Measurements from ENCODE around the gene AKR1C2.
"Not testable (repeated sequence)": the region's sequence is repeated elsewhere in the genome, so short reads cannot be mapped to it uniquely, and the experiment has no call there.

AKR1C2 gene

GRCh38 chr10:5014200-5014910 lies 10.7 kb upstream of the AKR1C2 start:
- H3K27me3 ChIP-seq (replicated peaks in 2 of 5; ENCODE audit: control insufficient read depth in 4 of 5, insufficient read depth in 5 of 5, low read length in 4 of 5); H3K27ac ChIP-seq (ENCODE audit: insufficient read depth in 1 of 2, low read depth in 1 of 2, low read length in 2 of 2, poor library complexity in 1 of 2, severe bottlenecking in 2 of 2); H3K4me3 ChIP-seq (ENCODE audit: control insufficient read depth in 1 of 7, extremely low read depth in 1 of 7, insufficient read depth in 4 of 7, low read depth in 2 of 7, low read length in 6 of 7); DNase-seq; POLR2A ChIA-PET; H3K36me3 ChIP-seq (ENCODE audit: control insufficient read depth in 4 of 4, insufficient read depth in 4 of 4, low read length in 3 of 4); H3K9me3 ChIP-seq (ENCODE audit: control extremely low read depth in 1 of 5, control insufficient read depth in 4 of 5, insufficient read depth in 2 of 5, low read depth in 1 of 5, low read length in 4 of 5): not testable (repeated sequence)
- CTCF ChIA-PET, result interaction anchor here (0.8 to 1.1 kb wide), 4 partner anchors 9 to 372 kb away, joined by 3 to 4 read pairs (median 3); no protein-coding TSS in a partner anchor
- peaks cover 0 to 11% (median under 1%) of the 10 kb centered on the region in 4 experiments for H3K4me1 ChIP-seq (ENCODE audit: control extremely low read depth in 1 of 4, control insufficient read depth in 4 of 4, insufficient read depth in 4 of 4, low read length in 3 of 4)
- WGBS (ENCODE audit: insufficient coverage), result 100% methylated on average over 1 of the region's 4 CpGs

- Histone ChIP-seq H3K9me3 (ENCODE audit: control extremely low read depth in 1 of 5, control insufficient read depth in 4 of 5, insufficient read depth in 2 of 5, low read depth in 1 of 5, low read length in 4 of 5) (no peaks in the 10 kb centered on the region), H3K36me3 (ENCODE audit: control insufficient read depth in 4 of 4, insufficient read depth in 4 of 4, low read length in 3 of 4) (no peaks in the 10 kb centered on the region), H3K4me1 (ENCODE audit: control extremely low read depth in 1 of 4, control insufficient read depth in 4 of 4, insufficient read depth in 4 of 4, low read length in 3 of 4) (peaks cover 0 to 4% (median 0%) of the 10 kb centered on the region in 4 experiments), H3K4me3 (ENCODE audit: control insufficient read depth in 1 of 7, extremely low read depth in 1 of 7, insufficient read depth in 4 of 7, low read depth in 2 of 7, low read length in 6 of 7) (no peak overlapping the region), H3K27me3 (replicated peaks in 2 of 5; ENCODE audit: control insufficient read depth in 4 of 5, insufficient read depth in 5 of 5, low read length in 4 of 5) (no peaks in the 10 kb centered on the region), H3K27ac (ENCODE audit: insufficient read depth in 1 of 2, low read depth in 1 of 2, low read length in 2 of 2, poor library complexity in 1 of 2, severe bottlenecking in 2 of 2) (no peak overlapping the region)
- ChIA-PET CTCF (no interaction called here), POLR2A (no interaction called here)
- no peak for DNase-seq
- no CpG with 5 or more reads among the region's 1 CpG for WGBS (ENCODE audit: insufficient coverage)
Measured at GRCh38 chr10:5013385-5013784, 9.7 kb upstream of the AKR1C2 start.

GRCh38 chr10:5012595-5012994 lies 8.9 kb upstream of the AKR1C2 start:
- WGBS (ENCODE audit: insufficient coverage), result 80% methylated on average over 2 of the region's 2 CpGs
- POLR2A ChIA-PET, result no interaction called here
- no peak overlapping the region for H3K4me3 ChIP-seq (ENCODE audit: control insufficient read depth in 1 of 7, extremely low read depth in 1 of 7, insufficient read depth in 4 of 7, low read depth in 2 of 7, low read length in 6 of 7)
- H3K4me1 ChIP-seq (ENCODE audit: control extremely low read depth in 1 of 4, control insufficient read depth in 4 of 4, insufficient read depth in 4 of 4, low read length in 3 of 4), result no peaks in the 10 kb centered on the region
- H3K27me3 ChIP-seq (replicated peaks in 2 of 5; ENCODE audit: control insufficient read depth in 4 of 5, insufficient read depth in 5 of 5, low read length in 4 of 5), result no peaks in the 10 kb centered on the region
- no peaks in the 10 kb centered on the region for H3K36me3 ChIP-seq (ENCODE audit: control insufficient read depth in 4 of 4, insufficient read depth in 4 of 4, low read length in 3 of 4)
- no peaks in the 10 kb centered on the region for H3K9me3 ChIP-seq (ENCODE audit: control extremely low read depth in 1 of 5, control insufficient read depth in 4 of 5, insufficient read depth in 2 of 5, low read depth in 1 of 5, low read length in 4 of 5)
- CTCF ChIA-PET, result no interaction called here
- no peak overlapping the region for H3K27ac ChIP-seq (ENCODE audit: insufficient read depth in 1 of 2, low read depth in 1 of 2, low read length in 2 of 2, poor library complexity in 1 of 2, severe bottlenecking in 2 of 2)
- DNase-seq, result no peak

GRCh38 chr10:5011392-5011791 lies 7.7 kb upstream of the AKR1C2 start:
- WGBS (ENCODE audit: insufficient coverage), result 93% methylated on average over 1 of the region's 2 CpGs
- H3K36me3 ChIP-seq (ENCODE audit: control insufficient read depth in 4 of 4, insufficient read depth in 4 of 4, low read length in 3 of 4); CTCF ChIA-PET; H3K9me3 ChIP-seq (ENCODE audit: control extremely low read depth in 1 of 5, control insufficient read depth in 4 of 5, insufficient read depth in 2 of 5, low read depth in 1 of 5, low read length in 4 of 5); H3K4me1 ChIP-seq (ENCODE audit: control extremely low read depth in 1 of 4, control insufficient read depth in 4 of 4, insufficient read depth in 4 of 4, low read length in 3 of 4); DNase-seq; POLR2A ChIA-PET; H3K27me3 ChIP-seq (replicated peaks in 2 of 5; ENCODE audit: control insufficient read depth in 4 of 5, insufficient read depth in 5 of 5, low read length in 4 of 5); H3K27ac ChIP-seq (ENCODE audit: insufficient read depth in 1 of 2, low read depth in 1 of 2, low read length in 2 of 2, poor library complexity in 1 of 2, severe bottlenecking in 2 of 2); H3K4me3 ChIP-seq (ENCODE audit: control insufficient read depth in 1 of 7, extremely low read depth in 1 of 7, insufficient read depth in 4 of 7, low read depth in 2 of 7, low read length in 6 of 7): not testable (repeated sequence)

GRCh38 chr10:5010043-5010442 lies 6.4 kb upstream of the AKR1C2 start:
- H3K4me3 ChIP-seq (ENCODE audit: control insufficient read depth in 1 of 7, extremely low read depth in 1 of 7, insufficient read depth in 4 of 7, low read depth in 2 of 7, low read length in 6 of 7); H3K36me3 ChIP-seq (ENCODE audit: control insufficient read depth in 4 of 4, insufficient read depth in 4 of 4, low read length in 3 of 4); H3K9me3 ChIP-seq (ENCODE audit: control extremely low read depth in 1 of 5, control insufficient read depth in 4 of 5, insufficient read depth in 2 of 5, low read depth in 1 of 5, low read length in 4 of 5); CTCF ChIA-PET; H3K27me3 ChIP-seq (replicated peaks in 2 of 5; ENCODE audit: control insufficient read depth in 4 of 5, insufficient read depth in 5 of 5, low read length in 4 of 5); H3K4me1 ChIP-seq (ENCODE audit: control extremely low read depth in 1 of 4, control insufficient read depth in 4 of 4, insufficient read depth in 4 of 4, low read length in 3 of 4); POLR2A ChIA-PET; H3K27ac ChIP-seq (ENCODE audit: insufficient read depth in 1 of 2, low read depth in 1 of 2, low read length in 2 of 2, poor library complexity in 1 of 2, severe bottlenecking in 2 of 2); DNase-seq: not testable (repeated sequence)
- WGBS (ENCODE audit: insufficient coverage), result no CpG with 5 or more reads among the region's 7 CpGs

- WGBS (ENCODE audit: insufficient coverage), result no CpG with 5 or more reads among the region's 4 CpGs
- H3K36me3 ChIP-seq (ENCODE audit: control insufficient read depth in 4 of 4, insufficient read depth in 4 of 4, low read length in 3 of 4); H3K4me3 ChIP-seq (ENCODE audit: control insufficient read depth in 1 of 7, extremely low read depth in 1 of 7, insufficient read depth in 4 of 7, low read depth in 2 of 7, low read length in 6 of 7); H3K27me3 ChIP-seq (replicated peaks in 2 of 5; ENCODE audit: control insufficient read depth in 4 of 5, insufficient read depth in 5 of 5, low read length in 4 of 5); H3K9me3 ChIP-seq (ENCODE audit: control extremely low read depth in 1 of 5, control insufficient read depth in 4 of 5, insufficient read depth in 2 of 5, low read depth in 1 of 5, low read length in 4 of 5); CTCF ChIA-PET; H3K4me1 ChIP-seq (ENCODE audit: control extremely low read depth in 1 of 4, control insufficient read depth in 4 of 4, insufficient read depth in 4 of 4, low read length in 3 of 4); H3K27ac ChIP-seq (ENCODE audit: insufficient read depth in 1 of 2, low read depth in 1 of 2, low read length in 2 of 2, poor library complexity in 1 of 2, severe bottlenecking in 2 of 2); POLR2A ChIA-PET: not testable (repeated sequence)
- peak in 1 of 3 donors; percentile 25 for DNase-seq
Measured at GRCh38 chr10:5008857-5009548, 5.3 kb upstream of the AKR1C2 start.

GRCh38 chr10:5004501-5004900 lies 844 bp upstream of the AKR1C2 start:
- DNase-seq; H3K9me3 ChIP-seq (ENCODE audit: control extremely low read depth in 1 of 5, control insufficient read depth in 4 of 5, insufficient read depth in 2 of 5, low read depth in 1 of 5, low read length in 4 of 5); H3K27me3 ChIP-seq (replicated peaks in 2 of 5; ENCODE audit: control insufficient read depth in 4 of 5, insufficient read depth in 5 of 5, low read length in 4 of 5); H3K27ac ChIP-seq (ENCODE audit: insufficient read depth in 1 of 2, low read depth in 1 of 2, low read length in 2 of 2, poor library complexity in 1 of 2, severe bottlenecking in 2 of 2); CTCF ChIA-PET; H3K4me1 ChIP-seq (ENCODE audit: control extremely low read depth in 1 of 4, control insufficient read depth in 4 of 4, insufficient read depth in 4 of 4, low read length in 3 of 4); H3K36me3 ChIP-seq (ENCODE audit: control insufficient read depth in 4 of 4, insufficient read depth in 4 of 4, low read length in 3 of 4); H3K4me3 ChIP-seq (ENCODE audit: control insufficient read depth in 1 of 7, extremely low read depth in 1 of 7, insufficient read depth in 4 of 7, low read depth in 2 of 7, low read length in 6 of 7); POLR2A ChIA-PET: not testable (repeated sequence)

Measured in common myeloid progenitor, CD34-positive (primary cell).